ENCODE data around the gene MUS81. TPM values are rescaled to one million over a fixed set of nuclear protein-coding genes. Genes with fewer than 3 reads are reported as not detected.
A peak's percentile ranks its signal among the peaks of the same experiment; 100 is the strongest.

The MUS81 gene
- total and polyA plus RNA-seq, 10 of the 15 experiments (the other 5 are each of a cell fraction or from before 2014, with no cell fraction given), result 11.8 to 76.1 (median 48.4) TPM

- Histone ChIP-seq H3K36me3 (ENCODE audit: control insufficient read depth in 2 of 2, insufficient read depth in 2 of 2, low read length in 1 of 2) (peaks cover 29 to 35% of the 10 kb centered on the region in 2 experiments), H3K27ac (ENCODE audit: control insufficient read depth, insufficient read depth) (peak overlapping the region; percentile 100), H3K27me3 (replicated peaks in 1 of 2; ENCODE audit: control insufficient read depth in 2 of 2, insufficient read depth in 2 of 2, low read length in 1 of 2) (no peaks in the 10 kb centered on the region), H3K4me1 (ENCODE audit: control insufficient read depth, insufficient read depth, low read length) (peaks cover 25% of the 10 kb centered on the region), H3K4me3 (peak overlapping the region; percentile 85), H4K20me1 (ENCODE audit: control insufficient read depth, insufficient read depth) (peaks cover 14% of the 10 kb centered on the region), H3K9me3 (replicated peaks; ENCODE audit: control insufficient read depth, insufficient read depth, low read length) (no peaks in the 10 kb centered on the region), H2AFZ (ENCODE audit: control insufficient read depth, low read depth, low read length) (peak overlapping the region; percentile 74), H3K4me2 (ENCODE audit: control insufficient read depth, insufficient read depth) (peak overlapping the region; percentile 99), H3K9ac (ENCODE audit: control insufficient read depth, insufficient read depth, low read length) (peak overlapping the region; percentile 97), H3K79me2 (ENCODE audit: control insufficient read depth, insufficient read depth, low read length) (peaks cover 62% of the 10 kb centered on the region)
- RAD21 ChIA-PET (ENCODE audit: unreplicated experiment), result interaction anchor here (0.6 to 5.0 kb wide), 22 partner anchors 12 to 276 kb away, joined by 3 to 76 read pairs (median 4); partner anchors contain the start of genes BANF1, CCDC85B, EIF1AD and FIBP
- peak; percentile 90 for DNase-seq (ENCODE audit: low read depth, low spot score)
- BruUV-seq (replicated peaks), result no TSS peak
- FAIRE-seq, result peak; percentile 90
- SMC1A ChIA-PET (ENCODE audit: uncharacterized antibody, unreplicated experiment), result interaction anchor here (0.8 to 4.3 kb wide), 14 partner anchors 10 to 204 kb away, joined by 3 to 52 read pairs (median 5); partner anchors contain the start of genes CCDC85B, FIBP, KAT5 and SF3B2
- CTCF ChIA-PET, result interaction anchor here (0.9 to 5.7 kb wide), 30 partner anchors 9 to 289 kb away, joined by 3 to 146 read pairs (median 4); partner anchors contain the start of genes CCDC85B, CTSW, EFEMP2 and FIBP
- peak; percentile 78 for ATAC-seq
- in situ Hi-C loops (cut with MboI), result loop anchor here (25.0 kb wide), 1 partner anchor 1622 kb away; the partner anchor contains the start of genes DNAJC4, FKBP2, NUDT22 and PPP1R14B
- intact Hi-C loops (cut with micrococcal nuclease; ENCODE audit: unreplicated experiment), result loop anchor here (2.0 to 5.0 kb wide), 2 partner anchors 30 to 193 kb away; partner anchors contain the start of genes FIBP and SF3B2
- 1% methylated on average over 39 of the region's 46 CpGs for WGBS (ENCODE audit: insufficient coverage, insufficient replicate concordance, low lambda C conversion rate, missing lambda C conversion rate)
- POLR2A ChIA-PET, result interaction anchor here (0.5 to 5.6 kb wide), 25 partner anchors 11 to 276 kb away, joined by 3 to 155 read pairs (median 6); partner anchors contain the start of genes BANF1, CCDC85B, EFEMP2 and EIF1AD
- no peak for TF ChIP-seq ASH2L (IDR thresholded peaks at IDR 0.05; ENCODE audit: borderline replicate concordance, low read depth)
- TF ChIP-seq CEBPZ (IDR thresholded peaks at IDR 0.05; ENCODE audit: low read depth, low read length), result no peak
- TF ChIP-seq ZNF592 (IDR thresholded peaks at IDR 0.05), result no peak
- no peak for TF ChIP-seq NR2C1 (IDR thresholded peaks at IDR 0.05)
- no peak for TF ChIP-seq ATF3 (IDR thresholded peaks at IDR 0.05; ENCODE audit: borderline replicate concordance, extremely low read depth, low read depth, low read length)
- no peak for TF ChIP-seq DPF2 (IDR thresholded peaks at IDR 0.05)
- TF ChIP-seq ELK1 (IDR thresholded peaks at IDR 0.05; ENCODE audit: low read depth, low read length), result peak; percentile 74
- no peak; the same call in 1 of the 2 replicates for TF ChIP-seq HCFC1 (IDR thresholded peaks at IDR 0.05; ENCODE audit: low read length)
Observed at GRCh38 chr11:65859095-65859811, 980 bp upstream of the MUS81 start.
